Panc1 (cell line): ENCODE results near the gene TACC2. TPM values are rescaled to one million over a fixed set of nuclear protein-coding genes. Genes with fewer than 3 reads are reported as not detected.

Source experiments
- ATAC-seq: fragments of 200-7000 bp; cut with Tn5 transposase; 2 replicates; pipeline ENCODE4 v1.9.1; 2020; ENCODE audit warnings: mild to moderate bottlenecking, moderate library complexity
- BruUV-seq: library from RNA; stranded (reverse); fragments of 400-500 nt; replicated peaks from 2 replicates; lab custom pipeline; 2021; lab: Mats Ljungman, UMichigan
- CTCF ChIA-PET: fragments of 300-600 bp; sonication (Branson Sonifier 250); formaldehyde crosslinking; loops from one replicate; lab custom pipeline; 2022; ENCODE audit warnings: antibody characterized with exemption; lab: Charles Lee
- POLR2A ChIA-PET: fragments of 300-600 bp; sonication (Branson Sonifier 250); formaldehyde crosslinking; loops from one replicate; lab custom pipeline; 2022; ENCODE audit warnings: antibody characterized with exemption; lab: Charles Lee
- DNase-seq: peaks from one replicate; pipeline ENCODE4 v3.0.0-alpha.2; 2010; ENCODE audit warnings: low read depth, low spot score
- H3K27ac ChIP-seq: 2 replicates; pipeline ENCODE4 v1.5.1; 2011; ENCODE audit warnings: mild to moderate bottlenecking, low read length, inconsistent platforms
- H3K27me3 ChIP-seq: fragments of 200-500 bp; sonication (Bioruptor generic); 2 replicates; pipeline ENCODE4 v1.6.0; 2014; ENCODE audit warnings: low read length, inconsistent platforms; ENCODE audit not compliant: control insufficient read depth, insufficient read depth
- H3K36me3 ChIP-seq: fragments of 200-500 bp; sonication (Bioruptor generic); 2 replicates; pipeline ENCODE4 v1.5.1; 2014; ENCODE audit warnings: inconsistent platforms, mild to moderate bottlenecking, low read length, moderate library complexity; ENCODE audit not compliant: control insufficient read depth, insufficient read depth
- H3K4me1 ChIP-seq: 2 replicates; pipeline ENCODE4 v1.5.1; 2011; ENCODE audit warnings: inconsistent platforms, mild to moderate bottlenecking, low read length, moderate library complexity; ENCODE audit not compliant: control insufficient read depth, insufficient read depth
- H3K4me3 ChIP-seq, 2 experiments: 2 replicates each; pipeline ENCODE4 v1.5.1; 2011 to 2012; ENCODE audit warnings: low read depth in 2 of 2, low read length in 2 of 2, mild to moderate bottlenecking in 2 of 2, inconsistent platforms in 1 of 2, moderate library complexity in 1 of 2
- H3K9me3 ChIP-seq: fragments of 200-500 bp; sonication (Bioruptor generic); 2 replicates; pipeline ENCODE4 v1.5.1; 2014; ENCODE audit warnings: low read depth, mild to moderate bottlenecking, inconsistent platforms, low read length, moderate library complexity; ENCODE audit not compliant: control insufficient read depth, insufficient read depth
- POLR2AphosphoS5 ChIP-seq: IDR thresholded peaks from 2 replicates; pipeline ENCODE4 v1.6.1; 2012; ENCODE audit warnings: mild to moderate bottlenecking, low read depth, low read length, moderate library complexity
- SIN3A ChIP-seq: IDR thresholded peaks from 2 replicates; pipeline ENCODE4 v1.6.1; 2012; ENCODE audit warnings: low read depth, mild to moderate bottlenecking, low read length, moderate library complexity, borderline replicate concordance; ENCODE audit not compliant: insufficient read depth
- TCF7L2 ChIP-seq: IDR thresholded peaks from 2 replicates; pipeline ENCODE4 v1.6.1; 2011; ENCODE audit warnings: mild to moderate bottlenecking, low read depth, low read length, inconsistent platforms
- in situ Hi-C: cut with HindIII; loops from 2 replicates; pipeline ENCODE4 v1.10.0; 2016; ENCODE audit warnings: low sequenced_read_pairs, low pct_unique_long_range_greater_than_20kb
- intact Hi-C: fragments of 100-400 bp; cut with micrococcal nuclease; formaldehyde crosslinking; loops from one replicate; pipeline ENCODE4 v1.10.0; 2022; ENCODE audit not compliant: unreplicated experiment
- total RNA-seq: library from RNA; stranded (reverse); gene quantifications from one replicate; pipeline ENCODE4 v1.2.1, GENCODE V29; 2021; ENCODE audit not compliant: unreplicated experiment
- TF ChIP-seq, protein P1 (sequence below), 2 experiments: IDR thresholded peaks; 2 replicates each; pipeline ENCODE4 v1.6.1; 2011 to 2012; ENCODE audit warnings: low read depth in 2 of 2, control low read depth in 1 of 2, low read length in 1 of 2, mild to moderate bottlenecking in 1 of 2, moderate library complexity in 1 of 2; ENCODE audit not compliant: insufficient read depth in 1 of 2
- TF ChIP-seq, protein P2 (sequence below): fragments of 450-650 bp; IDR thresholded peaks from 2 replicates; pipeline ENCODE4 v1.5.1; 2017; ENCODE audit warnings: mild to moderate bottlenecking

Gene TACC2
- total RNA-seq, 1 experiment from 2014 or later = 133 TPM

DNA sequence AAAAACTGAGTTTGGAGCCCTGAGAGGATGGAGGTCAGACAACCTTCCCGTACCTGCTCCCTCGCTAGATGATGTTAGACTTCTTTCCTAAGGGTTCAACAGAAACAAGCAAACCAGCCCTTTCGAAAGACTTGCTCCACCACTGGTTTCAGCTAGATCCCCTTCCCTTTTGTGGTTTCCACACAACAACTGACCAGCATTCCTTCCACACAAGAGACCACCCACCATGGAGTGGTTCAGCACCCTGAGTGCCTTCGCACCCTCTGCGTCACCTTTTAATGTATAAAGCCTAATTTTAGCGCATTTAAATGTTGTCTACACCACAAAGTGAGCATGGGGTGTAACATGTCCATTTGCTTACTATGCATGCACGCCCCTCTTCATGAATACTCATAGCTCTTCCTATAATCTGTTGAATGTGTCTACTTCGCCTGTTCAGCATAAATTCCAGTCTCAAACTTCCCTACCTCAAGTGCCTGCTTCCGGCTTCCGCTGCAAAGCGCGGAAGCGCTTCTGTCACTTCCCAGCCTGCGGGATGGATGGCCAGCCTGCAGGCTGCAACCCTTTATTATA is 69.0 kb downstream of the TACC2 start:
- ATAC-seq (no peak), DNase-seq (no peak)
- Histone ChIP-seq H3K27me3 (no peaks in the 10 kb centered on the region), H3K27ac (peak overlapping the region; percentile 9; the same call in 1 of the 2 replicates), H3K4me1 (peaks cover 31% of the 10 kb centered on the region), H3K36me3 (no peaks in the 10 kb centered on the region), H3K4me3 (no peak overlapping the region), H3K9me3 (no peaks in the 10 kb centered on the region)
- CTCF ChIA-PET = no interaction called here
- no TSS peak for BruUV-seq
- TF ChIP-seq SIN3A (no peak), POLR2AphosphoS5 (no peak), TCF7L2 (no peak)
- TF ChIP-seq, protein P1, sequence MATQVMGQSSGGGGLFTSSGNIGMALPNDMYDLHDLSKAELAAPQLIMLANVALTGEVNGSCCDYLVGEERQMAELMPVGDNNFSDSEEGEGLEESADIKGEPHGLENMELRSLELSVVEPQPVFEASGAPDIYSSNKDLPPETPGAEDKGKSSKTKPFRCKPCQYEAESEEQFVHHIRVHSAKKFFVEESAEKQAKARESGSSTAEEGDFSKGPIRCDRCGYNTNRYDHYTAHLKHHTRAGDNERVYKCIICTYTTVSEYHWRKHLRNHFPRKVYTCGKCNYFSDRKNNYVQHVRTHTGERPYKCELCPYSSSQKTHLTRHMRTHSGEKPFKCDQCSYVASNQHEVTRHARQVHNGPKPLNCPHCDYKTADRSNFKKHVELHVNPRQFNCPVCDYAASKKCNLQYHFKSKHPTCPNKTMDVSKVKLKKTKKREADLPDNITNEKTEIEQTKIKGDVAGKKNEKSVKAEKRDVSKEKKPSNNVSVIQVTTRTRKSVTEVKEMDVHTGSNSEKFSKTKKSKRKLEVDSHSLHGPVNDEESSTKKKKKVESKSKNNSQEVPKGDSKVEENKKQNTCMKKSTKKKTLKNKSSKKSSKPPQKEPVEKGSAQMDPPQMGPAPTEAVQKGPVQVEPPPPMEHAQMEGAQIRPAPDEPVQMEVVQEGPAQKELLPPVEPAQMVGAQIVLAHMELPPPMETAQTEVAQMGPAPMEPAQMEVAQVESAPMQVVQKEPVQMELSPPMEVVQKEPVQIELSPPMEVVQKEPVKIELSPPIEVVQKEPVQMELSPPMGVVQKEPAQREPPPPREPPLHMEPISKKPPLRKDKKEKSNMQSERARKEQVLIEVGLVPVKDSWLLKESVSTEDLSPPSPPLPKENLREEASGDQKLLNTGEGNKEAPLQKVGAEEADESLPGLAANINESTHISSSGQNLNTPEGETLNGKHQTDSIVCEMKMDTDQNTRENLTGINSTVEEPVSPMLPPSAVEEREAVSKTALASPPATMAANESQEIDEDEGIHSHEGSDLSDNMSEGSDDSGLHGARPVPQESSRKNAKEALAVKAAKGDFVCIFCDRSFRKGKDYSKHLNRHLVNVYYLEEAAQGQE (IDR thresholded peaks at IDR 0.05; ENCODE audit: insufficient read depth in 1 of 2, low read depth in 2 of 2, low read length in 1 of 2) = no peak
- TF ChIP-seq, protein P2, sequence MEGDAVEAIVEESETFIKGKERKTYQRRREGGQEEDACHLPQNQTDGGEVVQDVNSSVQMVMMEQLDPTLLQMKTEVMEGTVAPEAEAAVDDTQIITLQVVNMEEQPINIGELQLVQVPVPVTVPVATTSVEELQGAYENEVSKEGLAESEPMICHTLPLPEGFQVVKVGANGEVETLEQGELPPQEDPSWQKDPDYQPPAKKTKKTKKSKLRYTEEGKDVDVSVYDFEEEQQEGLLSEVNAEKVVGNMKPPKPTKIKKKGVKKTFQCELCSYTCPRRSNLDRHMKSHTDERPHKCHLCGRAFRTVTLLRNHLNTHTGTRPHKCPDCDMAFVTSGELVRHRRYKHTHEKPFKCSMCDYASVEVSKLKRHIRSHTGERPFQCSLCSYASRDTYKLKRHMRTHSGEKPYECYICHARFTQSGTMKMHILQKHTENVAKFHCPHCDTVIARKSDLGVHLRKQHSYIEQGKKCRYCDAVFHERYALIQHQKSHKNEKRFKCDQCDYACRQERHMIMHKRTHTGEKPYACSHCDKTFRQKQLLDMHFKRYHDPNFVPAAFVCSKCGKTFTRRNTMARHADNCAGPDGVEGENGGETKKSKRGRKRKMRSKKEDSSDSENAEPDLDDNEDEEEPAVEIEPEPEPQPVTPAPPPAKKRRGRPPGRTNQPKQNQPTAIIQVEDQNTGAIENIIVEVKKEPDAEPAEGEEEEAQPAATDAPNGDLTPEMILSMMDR = no peak
- in situ Hi-C loops (no loop called here), intact Hi-C loops (no loop called here)
- POLR2A ChIA-PET = interaction anchor here (0.7 kb wide), 1 partner anchor 693 kb away, joined by 5 read pairs; no protein-coding TSS in a partner anchor

DNA sequence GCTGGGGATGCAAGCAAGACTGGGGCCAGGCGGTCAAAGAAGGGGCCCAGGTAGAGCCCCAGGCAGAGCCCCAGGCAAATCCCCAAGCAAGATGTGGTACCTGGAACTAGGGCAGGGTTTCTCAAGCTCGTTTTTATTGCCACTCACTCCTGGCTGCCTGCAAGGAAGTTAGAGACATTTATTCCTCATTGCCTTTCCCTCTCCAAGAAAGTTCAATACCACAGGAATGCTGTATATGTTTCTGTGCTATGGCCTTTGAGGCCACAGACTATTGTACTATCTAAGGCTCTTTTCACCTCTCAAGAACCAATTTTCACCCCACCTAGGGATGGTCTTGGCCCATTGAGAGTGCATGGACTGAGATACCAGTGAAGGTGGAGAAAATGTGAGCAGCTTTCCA is 71.3 kb downstream of the TACC2 start:
- Histone ChIP-seq H3K4me3 (no peak overlapping the region), H3K27me3 (no peaks in the 10 kb centered on the region), H3K9me3 (no peaks in the 10 kb centered on the region), H3K27ac (peak overlapping the region; percentile 73), H3K4me1 (peaks cover 44% of the 10 kb centered on the region), H3K36me3 (no peaks in the 10 kb centered on the region)
- in situ Hi-C loops = no loop called here
- DNase-seq (no peak), ATAC-seq (no peak)
- POLR2A ChIA-PET = no interaction called here
- CTCF ChIA-PET = interaction anchor here (2.0 kb wide), 1 partner anchor 9 kb away, joined by 5 read pairs; no protein-coding TSS in a partner anchor
- TF ChIP-seq POLR2AphosphoS5 (no peak), SIN3A (no peak), TCF7L2 (no peak)
- TF ChIP-seq, protein P1 (IDR thresholded peaks at IDR 0.05; ENCODE audit: insufficient read depth in 1 of 2, low read depth in 2 of 2, low read length in 1 of 2) = no peak
- TF ChIP-seq, protein P2 = no peak
- intact Hi-C loops = no loop called here
- BruUV-seq = no TSS peak
